SK-N-MC (cell line): Measurements from ENCODE around the gene HMCES.

Experiments
- EZH2 ChIP-seq: fragments of 200-600 bp; sonication (generic); IDR thresholded peaks from one replicate; pipeline ENCODE4 v1.6.1; 2017; ENCODE audit warnings: antibody characterized with exemption
- POLR2AphosphoS5 ChIP-seq: IDR thresholded peaks from 2 replicates; pipeline ENCODE4 v1.6.1; 2012; ENCODE audit warnings: mild to moderate bottlenecking, low read depth, low read length, borderline replicate concordance

DNA sequence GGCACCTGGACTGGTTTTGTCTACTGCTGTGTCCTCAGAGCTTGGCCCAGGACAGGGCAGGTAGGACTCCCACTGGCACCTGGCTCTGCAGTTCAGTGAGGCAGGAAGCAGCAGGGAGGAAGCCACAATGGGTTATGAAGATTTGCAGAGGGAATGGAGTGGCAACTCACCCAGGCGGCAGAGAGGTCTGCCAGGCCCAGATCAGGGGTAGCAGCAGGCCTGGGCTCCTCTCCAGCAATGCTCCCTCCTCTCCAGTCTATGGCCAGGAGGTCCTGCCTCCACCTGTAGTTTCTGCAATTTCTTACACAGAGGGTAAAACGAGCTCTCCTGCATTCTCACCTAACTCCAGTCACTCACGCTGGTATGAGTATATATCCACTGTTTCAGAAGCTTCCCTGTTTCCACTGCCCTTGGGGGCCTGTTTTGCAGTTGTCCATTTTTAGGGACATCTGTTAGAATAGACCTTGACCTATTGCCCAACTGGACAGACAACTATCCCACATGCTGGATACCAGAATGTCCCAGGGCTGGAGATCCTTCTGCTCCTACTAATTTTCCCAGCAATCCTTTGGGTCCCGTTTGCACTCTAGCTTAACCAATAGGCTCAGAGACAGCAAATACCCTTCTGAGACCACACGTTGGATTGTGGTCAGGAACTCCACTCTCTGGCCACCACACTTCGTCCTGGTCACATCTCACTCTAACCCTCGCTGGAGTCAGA lies 35.2 kb downstream of the HMCES start:
- TF ChIP-seq EZH2 = no peak
- peak; percentile 23; the same call in 1 of the 2 replicates for TF ChIP-seq POLR2AphosphoS5
